GM12878 (cell line): Measurements from ENCODE around the gene XPOT. TPM values are rescaled to one million over a fixed set of nuclear protein-coding genes. Genes with fewer than 3 reads are reported as not detected.

Source experiments
- ATAC-seq: fragments of 200-7000 bp; cut with Tn5 transposase; 3 replicates; pipeline ENCODE4 v1.9.1; 2020; ENCODE audit warnings: mild to moderate bottlenecking, moderate library complexity
- BruUV-seq: library from RNA; stranded (reverse); fragments of 400-500 nt; replicated peaks from 2 replicates; lab custom pipeline; 2021; lab: Mats Ljungman, UMichigan
- CTCF ChIA-PET: fragments of 300-600 bp; sonication (Branson Sonifier 250); formaldehyde crosslinking; extraction: SDS; loops from one replicate; lab custom pipeline; 2021; ENCODE audit warnings: inconsistent platforms; lab: Yijun Ruan, JAX
- POLR2A ChIA-PET: fragments of 350-600 bp; formaldehyde crosslinking; extraction: SDS; loops from one replicate; lab custom pipeline; 2021; ENCODE audit warnings: inconsistent platforms; lab: Charles Lee
- RAD21 ChIA-PET: fragments of 300-600 bp; sonication (Branson Sonifier 250); formaldehyde crosslinking; loops from one replicate; lab custom pipeline; 2023; ENCODE audit warnings: antibody characterized with exemption; ENCODE audit not compliant: unreplicated experiment; lab: Charles Lee
- SMC1A ChIA-PET: fragments of 300-600 bp; sonication (Branson Sonifier 250); formaldehyde crosslinking; loops from one replicate; lab custom pipeline; 2023; ENCODE audit not compliant: unreplicated experiment, uncharacterized antibody; lab: Charles Lee
- DNase-seq: peaks from one replicate; pipeline ENCODE4 v3.0.0-alpha.2; 2011; ENCODE audit warnings: low read depth, low spot score
- FAIRE-seq: peaks from 3 replicates; lab custom pipeline; 2011; peaks lifted over from hg19 to GRCh38; lab: Jason Lieb, UNC
- H2AFZ ChIP-seq: 2 replicates; pipeline ENCODE4 v1.6.0; 2011; ENCODE audit warnings: low read depth, low read length, control low read depth; ENCODE audit not compliant: control insufficient read depth
- H3K27ac ChIP-seq: 2 replicates; pipeline ENCODE4 v1.5.1; 2011; ENCODE audit warnings: control low read depth; ENCODE audit not compliant: control insufficient read depth, insufficient read depth
- H3K27me3 ChIP-seq, 2 experiments: replicated peaks in 1 of 2; 2 replicates each; pipeline versions ENCODE4 v1.6.0 to v1.6.1; 2011; ENCODE audit warnings: low read length in 1 of 2; ENCODE audit not compliant: control insufficient read depth in 2 of 2, insufficient read depth in 2 of 2
- H3K36me3 ChIP-seq, 2 experiments: 2 replicates each; pipeline ENCODE4 v1.5.1; 2011; ENCODE audit warnings: low read length in 1 of 2; ENCODE audit not compliant: control insufficient read depth in 2 of 2, insufficient read depth in 2 of 2
- H3K4me1 ChIP-seq: 2 replicates; pipeline ENCODE4 v1.6.1; 2011; ENCODE audit warnings: mild to moderate bottlenecking, low read length, moderate library complexity, mixed read lengths; ENCODE audit not compliant: control insufficient read depth, insufficient read depth
- H3K4me2 ChIP-seq: 2 replicates; pipeline ENCODE4 v1.6.0; 2011; ENCODE audit warnings: control low read depth; ENCODE audit not compliant: control insufficient read depth, insufficient read depth
- H3K4me3 ChIP-seq: fragments of 200-600 bp; sonication (generic); 2 replicates; pipeline ENCODE4 v1.5.1; 2016
- H3K79me2 ChIP-seq: 2 replicates; pipeline ENCODE4 v1.6.0; 2011; ENCODE audit warnings: low read length; ENCODE audit not compliant: control insufficient read depth, insufficient read depth
- H3K9ac ChIP-seq: 2 replicates; pipeline ENCODE4 v1.8.0; 2011; ENCODE audit warnings: low read length, control low read depth, mixed read lengths; ENCODE audit not compliant: control insufficient read depth, insufficient read depth
- H3K9me3 ChIP-seq: replicated peaks from 3 replicates; pipeline ENCODE4 v1.5.1; 2011; ENCODE audit warnings: mild to moderate bottlenecking, low read length; ENCODE audit not compliant: control insufficient read depth, insufficient read depth
- H4K20me1 ChIP-seq: 2 replicates; pipeline ENCODE4 v1.6.0; 2011; ENCODE audit not compliant: control insufficient read depth, insufficient read depth
- ATF7 ChIP-seq: fragments of 450-650 bp; IDR thresholded peaks from 2 replicates; pipeline ENCODE4 v1.6.1; 2016; ENCODE audit warnings: low read depth, mild to moderate bottlenecking
- EZH2 ChIP-seq: IDR thresholded peaks from 2 replicates; pipeline ENCODE4 v1.6.1; 2012; ENCODE audit warnings: low read depth, mild to moderate bottlenecking, control low read depth, inconsistent platforms, low read length, borderline replicate concordance; ENCODE audit not compliant: control insufficient read depth
- IRF4 ChIP-seq: IDR thresholded peaks from 2 replicates; pipeline ENCODE4 v1.6.1; 2011; ENCODE audit warnings: low read depth, low read length
- JUND ChIP-seq: IDR thresholded peaks from 2 replicates; pipeline ENCODE4 v1.6.1; 2012; ENCODE audit warnings: low read depth, mild to moderate bottlenecking, low read length, improper control_type of control experiment, moderate library complexity
- PML ChIP-seq: IDR thresholded peaks from 2 replicates; pipeline ENCODE4 v1.6.1; 2012; ENCODE audit warnings: low read length, inconsistent platforms
- POLR2A ChIP-seq: IDR thresholded peaks from 2 replicates; pipeline ENCODE4 v1.6.1; 2011; ENCODE audit warnings: low read depth, mild to moderate bottlenecking, low read length
- RBBP5 ChIP-seq: fragments of 200-600 bp; sonication (generic); conservative IDR thresholded peaks from 2 replicates; pipeline ENCODE4 v1.6.1; 2016
- TCF3 ChIP-seq: IDR thresholded peaks from 2 replicates; pipeline ENCODE4 v1.6.1; 2012; ENCODE audit warnings: low read depth, mild to moderate bottlenecking, low read length, borderline replicate concordance; ENCODE audit not compliant: insufficient read depth
- ZBTB11 ChIP-seq: fragments of 450-650 bp; formaldehyde crosslinking; IDR thresholded peaks from 2 replicates; pipeline ENCODE4 v1.5.0; 2022; ENCODE audit warnings: mild to moderate bottlenecking, missing genetic modification characterization
- ZBTB4 ChIP-seq: fragments of 450-650 bp; formaldehyde crosslinking; IDR thresholded peaks from 2 replicates; pipeline ENCODE4 v1.4.0; 2022; ENCODE audit warnings: mild to moderate bottlenecking, moderate library complexity
- ZNF207 ChIP-seq: fragments of 450-650 bp; IDR thresholded peaks from 2 replicates; pipeline ENCODE4 v1.6.1; 2014; ENCODE audit warnings: antibody characterized with exemption, mild to moderate bottlenecking, borderline replicate concordance
- ZSCAN29 ChIP-seq: fragments of 450-650 bp; IDR thresholded peaks from 2 replicates; pipeline ENCODE4 v1.6.1; 2017; ENCODE audit warnings: mild to moderate bottlenecking, moderate library complexity
- WGBS: methylation state at CpG from one replicate; pipeline ENCODE4 v1.1.6; 2016; ENCODE audit warnings: low lambda C conversion rate; ENCODE audit not compliant: insufficient replicate concordance, insufficient coverage; ENCODE audit errors: missing lambda C conversion rate; 5-methylcytosine and 5-hydroxymethylcytosine counted together
- in situ Hi-C: fragments of 300-500 bp; cut with MboI; formaldehyde crosslinking; loops from 9 replicates; pipeline ENCODE4 v1.14.3; 2018; ENCODE audit warnings: mixed read lengths
- intact Hi-C: fragments of 100-400 bp; cut with micrococcal nuclease; formaldehyde crosslinking; loops from one replicate; pipeline ENCODE4 v1.14.2; 2022; ENCODE audit not compliant: unreplicated experiment
- polyA plus RNA-seq, 11 experiments: library from polyadenylated mRNA; depleted of rRNA in 4 of 11; unstranded in 6 of 11; stranded (reverse) in 5 of 11; fragments of >200 nt; fragmentation: Nextera tagmentation in 4 of 11; fragmentation: Illumina TruSeq in 1 of 11; extraction: Ambion mirVana in 4 of 11; extraction: Trizol in 1 of 11; gene quantifications; 1 replicate in 1 of 11; 2 replicates in 10 of 11; pipeline versions ENCODE4 v1.2.1 to v1.2.3, GENCODE V29; 2011 to 2016; ENCODE audit warnings: inconsistent platforms in 2 of 11, missing spikeins in 2 of 11, low read depth in 1 of 11
- total RNA-seq, 4 experiments: library from RNA; depleted of rRNA in 3 of 4; stranded (reverse); fragments of >200 nt in 3 of 4; fragmentation: Illumina TruSeq in 1 of 4; extraction: Trizol in 1 of 4; gene quantifications; 2 replicates each; pipeline versions ENCODE4 v1.2.1 to v1.2.3, GENCODE V29; 2013 to 2021

The XPOT gene
- total and polyA plus RNA-seq, 10 of the 15 experiments (the other 5 are each of a cell fraction or from before 2014, with no cell fraction given), result 11.9 to 66.3 (median 54.7) TPM

GRCh38 chr12:64419696-64420095 is 15.5 kb downstream of the XPOT start:
- POLR2A ChIA-PET, result no interaction called here
- RAD21 ChIA-PET, result no interaction called here
- Histone ChIP-seq H3K9ac (no peak overlapping the region), H3K27ac (no peak overlapping the region), H3K36me3 (peaks cover 1 to 22% of the 10 kb centered on the region in 2 experiments; a peak in 2 of 4 replicates), H3K9me3 (no peaks in the 10 kb centered on the region), H2AFZ (no peak overlapping the region), H4K20me1 (no peaks in the 10 kb centered on the region), H3K27me3 (no peaks in the 10 kb centered on the region), H3K79me2 (no peaks in the 10 kb centered on the region), H3K4me3 (no peak overlapping the region), H3K4me2 (no peak overlapping the region), H3K4me1 (no peaks in the 10 kb centered on the region)
- CTCF ChIA-PET, result no interaction called here
- 83% methylated on average over 3 of the region's 3 CpGs for WGBS
- FAIRE-seq, result peak; percentile 84
- ATAC-seq, result no peak
- in situ Hi-C loops, result no loop called here
- SMC1A ChIA-PET, result interaction anchor here (0.7 kb wide), 1 partner anchor 8 kb away, joined by 3 read pairs; no protein-coding TSS in a partner anchor
- no TSS peak for BruUV-seq
- intact Hi-C loops, result no loop called here
- no peak for TF ChIP-seq TCF3
- no peak for TF ChIP-seq RBBP5
- TF ChIP-seq JUND, result no peak
- no peak for TF ChIP-seq ATF7
- DNase-seq, result no peak

- Histone ChIP-seq H3K4me3 (no peak overlapping the region), H3K27me3 (no peaks in the 10 kb centered on the region), H3K4me2 (no peak overlapping the region), H3K4me1 (no peaks in the 10 kb centered on the region), H3K79me2 (no peaks in the 10 kb centered on the region), H4K20me1 (no peaks in the 10 kb centered on the region), H2AFZ (no peak overlapping the region), H3K36me3 (peaks cover 0 to 25% of the 10 kb centered on the region in 2 experiments), H3K27ac (no peak overlapping the region), H3K9ac (no peak overlapping the region), H3K9me3 (no peaks in the 10 kb centered on the region)
- SMC1A ChIA-PET, result interaction anchor here (0.6 to 1.1 kb wide), 3 partner anchors 10 to 545 kb away, joined by 3 to 4 read pairs (median 3); no protein-coding TSS in a partner anchor
- ATAC-seq, result no peak
- whole genome bisulfite sequencing, result 6% methylated on average over 1 of the region's 1 CpG
- CTCF ChIA-PET, result interaction anchor here (0.6 kb wide), 1 partner anchor 696 kb away, joined by 3 read pairs; no protein-coding TSS in a partner anchor
- intact Hi-C loops, result no loop called here
- FAIRE-seq, result no peak
- no peak for DNase-seq
- no TSS peak for BruUV-seq
- RAD21 ChIA-PET, result no interaction called here
- POLR2A ChIA-PET, result no interaction called here
- in situ Hi-C loops, result no loop called here
- no peak for TF ChIP-seq PML
- no peak for TF ChIP-seq IRF4
- TF ChIP-seq ZNF207, result no peak
- TF ChIP-seq POLR2A, result no peak
- no peak for TF ChIP-seq ZBTB11 (CRISPR knock-in tag)
- no peak for TF ChIP-seq ZBTB4 (CRISPR knock-in tag)
- TF ChIP-seq EZH2, result no peak
- TF ChIP-seq ZSCAN29, result no peak
Measured at GRCh38 chr12:64427988-64428387, 23.8 kb downstream of the XPOT start.
